Mesenteric fat pad (tissue), 1 donor: ENCODE measurements around the gene TUT7. TPM values are rescaled to one million over a fixed set of nuclear protein-coding genes. Genes with fewer than 3 reads are reported as not detected.

Experiments used
- DNase-seq: peaks from one replicate; pipeline ENCODE4 v3.0.0-alpha.2; 2020; ENCODE audit warnings: low spot score
- total RNA-seq: library from RNA; stranded (reverse); fragmentation: NEBNext Ultra II Directional; extraction: Animal tissue kit (Norgen Biotek cat#: 25700); gene quantifications from one replicate; pipeline ENCODE4 v1.2.1, GENCODE V29; 2021
- donor health status: DM: yes; HTN: yes; CAD: no.

The TUT7 gene
- total RNA-seq, 1 donor from 2014 or later, result 30.2 TPM

DNA sequence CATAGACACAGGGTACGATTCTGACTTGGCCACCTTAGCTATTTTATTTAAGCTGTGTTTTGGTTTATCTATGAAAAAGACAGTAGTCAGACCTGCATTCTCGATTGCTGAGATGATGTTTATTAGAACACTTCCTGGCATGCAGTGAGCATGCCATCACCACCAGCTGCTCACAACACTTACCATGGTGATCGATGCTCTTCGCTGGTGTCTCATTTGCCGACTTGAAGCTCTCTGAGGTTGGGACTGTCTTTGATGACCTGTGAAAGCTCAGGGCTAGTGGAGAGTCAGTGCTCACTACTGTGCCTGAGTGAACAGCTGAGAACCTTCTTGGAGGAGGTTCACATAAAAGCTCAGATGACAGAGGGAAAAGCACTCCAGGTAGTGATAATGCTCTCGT is 90.3 kb downstream of the TUT7 start:
- no peak for DNase-seq

DNA sequence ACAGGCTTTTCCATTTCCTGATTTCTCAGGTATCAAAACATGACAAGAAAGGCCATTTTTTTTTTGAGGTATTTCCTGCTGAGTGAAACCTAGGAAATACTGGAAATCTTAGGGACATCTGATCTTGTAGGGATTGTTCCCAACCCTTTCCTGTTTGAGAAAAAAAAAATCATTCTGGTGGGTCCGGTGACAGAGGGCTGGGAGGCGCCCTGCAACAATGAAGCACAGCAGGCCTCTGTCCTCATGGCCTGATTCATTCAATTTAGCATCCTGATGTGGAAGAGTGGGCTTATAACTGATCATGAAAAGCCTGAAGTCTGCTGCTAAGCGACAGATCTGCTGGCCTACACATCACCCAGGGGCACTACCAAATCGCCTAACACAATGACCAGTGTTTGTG is 91.7 kb downstream of the TUT7 start:
- DNase-seq, result no peak

DNA sequence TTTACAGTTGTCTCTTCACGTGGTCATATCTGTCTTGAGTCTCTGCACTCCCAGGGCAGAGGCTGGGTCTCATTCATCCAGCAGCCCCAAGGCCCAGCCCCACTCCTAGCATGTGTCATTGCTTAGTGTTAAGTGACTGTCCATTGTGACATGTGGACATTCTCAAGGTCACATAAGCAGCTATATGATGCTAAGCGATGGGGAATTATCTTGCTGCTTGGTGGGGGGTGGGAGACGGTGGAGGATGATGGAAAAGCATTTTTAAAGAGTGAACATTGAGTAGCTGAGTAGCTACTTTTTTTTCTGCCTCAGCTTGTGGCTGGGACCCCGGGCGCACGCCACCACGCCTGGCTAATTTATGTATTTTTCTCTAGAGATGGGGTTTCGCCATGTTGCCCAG is 94.7 kb downstream of the TUT7 start, which contains the start of gene C9orf153:
TSS of gene C9orf153 (minus strand) at position 101 of the 400 bp plus-strand sequence. CDS start 30,054 bp downstream, outside the sequence.
- DNase-seq, result no peak

DNA sequence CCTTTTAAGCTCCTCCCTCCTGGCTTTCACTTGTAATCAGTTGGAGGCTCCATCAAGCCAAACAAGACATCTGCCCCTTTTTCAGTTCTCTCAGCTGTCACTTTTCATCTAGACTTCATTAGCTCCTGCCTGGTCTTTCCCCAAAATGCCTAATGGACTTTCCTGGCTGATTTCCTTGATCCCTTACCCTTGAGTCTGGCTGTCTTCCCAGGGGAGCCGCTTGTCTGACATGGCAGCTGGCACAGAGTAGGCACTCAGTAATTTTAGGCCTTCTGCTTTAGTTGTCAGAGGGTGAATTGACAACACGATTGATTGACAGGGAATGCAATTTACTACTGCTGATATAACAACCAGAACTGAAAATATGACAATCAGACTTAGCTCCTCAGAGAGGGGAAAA is 96.8 kb downstream of the TUT7 start:
- no peak for DNase-seq

DNA sequence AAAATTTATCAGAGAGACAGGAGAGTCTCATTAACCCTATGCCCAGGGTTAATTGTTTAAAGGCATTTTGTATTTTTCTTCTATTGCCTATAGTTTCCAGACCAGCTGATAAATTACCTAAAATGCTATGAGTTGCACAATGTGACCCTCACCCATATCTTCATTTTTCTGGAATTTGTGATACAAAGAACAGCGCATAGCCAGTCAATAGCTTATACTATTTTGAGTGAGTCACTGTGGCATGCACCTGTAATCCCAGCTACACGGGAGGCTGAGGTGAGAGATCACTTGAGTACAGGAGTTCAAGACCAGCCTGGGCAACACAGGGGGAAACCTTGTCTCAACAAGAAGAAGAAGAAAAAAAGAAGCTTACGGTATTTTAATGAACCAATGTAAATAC is 97.6 kb downstream of the TUT7 start:
- DNase-seq, result no peak

DNA sequence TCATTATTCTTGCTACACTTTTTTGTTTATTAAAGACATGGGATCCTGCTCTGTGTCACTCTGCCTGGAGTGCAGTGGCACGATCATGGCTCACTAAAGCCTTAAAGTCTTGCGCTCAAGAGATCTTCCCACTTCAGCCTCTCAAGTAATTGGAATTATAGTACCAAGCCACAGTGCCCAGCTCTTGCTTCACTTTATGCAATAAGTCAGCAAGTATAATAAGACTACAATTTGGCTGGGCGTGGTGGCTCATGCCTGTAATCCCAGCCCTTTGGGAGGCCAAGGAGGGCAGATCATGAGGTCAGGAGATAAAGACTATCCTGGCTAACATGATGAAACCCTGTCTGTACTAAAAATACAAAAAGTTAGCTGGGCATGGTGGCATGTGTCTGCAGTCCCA is 100.6 kb downstream of the TUT7 start:
- no peak for DNase-seq

DNA sequence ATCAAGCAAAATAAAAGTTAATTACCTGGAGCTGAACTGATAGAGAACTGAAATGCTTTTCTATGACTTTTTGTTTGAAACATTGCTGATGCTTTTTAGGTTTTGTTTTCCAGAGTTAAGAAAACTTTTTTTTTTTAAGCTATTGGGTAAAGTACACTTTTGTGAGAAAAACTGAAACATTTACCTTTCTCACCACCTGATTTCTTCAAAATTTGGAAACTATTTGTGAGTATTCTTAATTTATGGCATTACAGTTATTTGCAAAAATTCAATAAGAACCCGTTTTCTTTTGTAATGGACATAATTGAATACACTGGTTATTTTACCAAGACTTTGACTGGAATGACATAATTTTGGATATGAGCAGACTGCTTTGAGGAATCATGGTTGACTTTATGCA is 101.3 kb downstream of the TUT7 start:
- DNase-seq, result no peak

DNA sequence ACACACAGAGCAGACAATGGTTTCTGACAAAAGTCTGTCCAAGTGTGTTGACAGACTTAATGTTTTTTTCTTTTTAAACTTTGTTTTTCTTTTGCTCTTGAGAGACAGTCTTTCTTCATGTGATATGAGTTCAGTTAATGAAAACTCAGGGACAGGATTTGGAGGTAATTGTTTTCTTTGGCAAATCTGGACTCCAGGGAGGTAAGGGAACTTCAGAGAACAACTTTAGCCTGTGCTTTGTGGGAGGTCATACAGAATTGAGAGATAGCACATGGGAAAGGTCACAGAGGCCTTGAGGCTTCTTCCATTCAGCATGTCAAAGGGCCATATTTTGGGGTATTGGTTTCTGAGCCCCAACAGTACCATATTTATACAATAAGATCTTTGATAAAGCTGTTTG is 104.1 kb downstream of the TUT7 start:
- no peak for DNase-seq

DNA sequence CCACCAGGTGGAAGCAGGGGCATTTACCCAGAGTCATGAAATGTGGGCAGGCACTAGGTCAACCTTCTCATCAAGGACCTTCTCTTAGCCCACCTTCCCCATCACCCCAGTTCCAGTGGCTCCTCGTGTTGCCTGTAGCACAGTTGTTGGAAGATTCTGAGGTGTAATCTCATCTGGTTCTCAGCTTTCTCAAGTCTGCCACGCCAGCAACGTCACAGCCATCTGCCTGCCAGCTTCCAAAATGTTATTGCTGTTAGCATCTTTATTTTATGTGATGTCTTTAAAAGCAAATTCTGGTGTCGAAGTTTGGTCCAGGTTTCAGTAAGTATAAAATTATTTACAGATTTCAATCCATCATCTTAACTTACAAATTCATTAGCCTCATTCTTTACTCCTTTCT is 105.5 kb downstream of the TUT7 start:
- DNase-seq, result no peak

DNA sequence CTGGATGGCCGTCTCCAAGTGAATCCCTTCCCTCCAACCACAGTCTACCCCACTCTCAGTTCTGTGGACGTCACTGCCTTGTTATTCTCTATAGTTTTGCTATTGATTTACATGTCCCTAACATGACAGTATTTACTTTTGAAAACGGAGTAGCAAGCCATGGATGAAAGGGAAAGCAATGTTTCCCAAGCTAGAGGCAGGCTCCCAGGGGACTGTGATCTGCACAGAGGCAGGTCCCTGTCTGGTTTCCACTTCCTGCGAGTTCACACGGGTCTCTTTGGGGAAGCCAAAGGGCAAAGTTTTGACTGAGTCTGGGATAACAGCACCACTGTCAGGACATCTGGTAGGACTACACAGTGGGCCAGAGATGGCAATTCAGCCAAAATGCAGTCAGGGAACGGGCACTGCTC is 107.5 kb downstream of the TUT7 start:
- no peak for DNase-seq

DNA sequence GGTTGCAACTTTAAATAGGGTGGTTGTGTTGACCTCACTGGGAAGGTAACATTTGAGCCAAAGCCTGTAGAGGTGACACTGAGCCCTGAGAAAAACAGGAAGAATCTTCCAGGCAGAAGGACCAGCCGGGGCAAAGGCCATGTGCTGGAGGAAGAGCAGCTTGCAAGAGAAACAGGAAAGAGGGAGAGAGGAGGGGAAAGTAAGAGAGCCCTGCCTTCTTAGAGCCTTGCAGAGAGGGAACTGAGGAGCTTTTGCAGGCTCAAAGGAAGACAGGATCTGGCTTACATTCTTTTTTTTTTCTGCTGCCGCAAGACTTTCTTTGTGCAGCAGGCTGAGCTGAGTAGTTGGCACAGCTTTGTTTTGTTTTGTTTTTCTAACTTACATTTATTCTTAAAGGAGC is 112.1 kb downstream of the TUT7 start:
- no peak for DNase-seq

DNA sequence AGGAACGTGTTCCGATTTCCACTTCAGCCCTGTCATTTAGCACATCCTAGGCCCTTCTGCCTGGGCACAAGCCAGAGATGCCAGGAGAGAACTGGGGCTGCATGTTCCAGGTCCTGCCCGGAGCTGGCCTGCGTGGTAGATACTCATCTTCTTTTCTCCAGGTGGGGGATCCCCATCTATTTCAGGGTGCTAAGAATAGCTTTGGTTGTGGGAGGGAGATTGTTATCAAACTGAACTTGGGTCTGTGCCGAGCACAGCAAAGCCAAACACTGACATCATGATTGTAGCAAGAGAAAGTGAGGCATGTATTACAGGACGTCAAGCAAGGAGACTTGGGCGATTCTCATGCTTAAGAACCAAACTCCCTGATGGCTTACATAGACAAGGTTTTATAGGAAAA is 113.0 kb downstream of the TUT7 start:
- DNase-seq, result no peak

DNA sequence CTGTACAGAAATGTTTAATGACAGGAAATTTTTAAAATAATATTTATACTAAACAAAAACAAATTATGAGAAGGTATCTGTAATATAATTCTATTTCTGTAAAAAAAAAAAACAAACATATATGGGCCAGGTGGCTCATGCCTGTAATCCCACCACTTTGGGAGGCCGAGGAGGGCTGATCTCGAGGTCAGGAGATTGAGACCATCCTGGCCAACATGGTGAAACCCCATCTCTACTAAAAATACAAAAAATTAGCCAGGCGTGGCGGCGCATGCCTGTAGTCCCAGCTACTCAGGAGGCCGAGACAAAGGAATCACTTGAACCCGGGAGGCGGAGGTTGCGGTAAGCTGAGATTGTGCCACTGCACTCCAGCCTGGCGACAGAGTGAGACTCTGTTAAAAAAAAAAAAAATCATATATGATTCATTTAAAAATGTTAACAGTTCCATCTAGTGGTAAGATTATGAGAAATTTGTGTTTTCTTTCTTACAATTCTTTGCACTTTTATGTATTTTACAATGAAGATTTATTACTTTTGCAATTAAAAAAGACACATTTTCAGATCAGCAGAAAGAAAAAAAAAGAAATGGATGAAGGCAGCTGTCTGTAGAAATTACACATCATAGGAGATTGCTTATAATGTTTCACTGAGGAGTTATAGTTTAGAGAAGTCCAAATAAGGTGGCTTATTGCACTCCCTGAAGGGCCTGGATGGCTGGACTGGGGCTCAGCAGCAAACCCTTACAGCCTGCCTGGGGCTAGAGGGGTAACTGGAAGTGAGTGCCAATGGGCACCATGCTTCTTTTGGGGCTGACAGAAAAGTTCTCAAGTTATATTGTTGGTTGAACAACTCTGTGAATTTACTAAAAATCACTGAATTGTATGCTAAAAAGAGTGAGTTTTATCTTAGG is 115.1 kb downstream of the TUT7 start:
- DNase-seq, result no peak

Other genes with a start within 250 kb of the TUT7 start
- 0.55 TPM for gene C9orf153, start 94.8 kb downstream of the TUT7 start, total RNA-seq
- 45.2 TPM for gene ISCA1, start 71.9 kb downstream of the TUT7 start, total RNA-seq